GM23338 (cell line): ENCODE data around the gene PACS1. TPM values are rescaled to one million over a fixed set of nuclear protein-coding genes. Genes with fewer than 3 reads are reported as not detected.

Source experiments
- ATAC-seq: fragments of 200-7000 bp; cut with Tn5 transposase; 3 replicates; pipeline ENCODE4 v1.9.1; 2020
- DNase-seq: peaks from one replicate; pipeline ENCODE4 v3.0.0-alpha.2; 2015; ENCODE audit warnings: low spot score
- H2AFZ ChIP-seq: fragments of 200-600 bp; sonication (generic); 2 replicates; pipeline ENCODE4 v1.8.0; 2016; ENCODE audit warnings: antibody characterized with exemption, mild to moderate bottlenecking, moderate library complexity
- H3F3A ChIP-seq: fragments of 200-600 bp; sonication (generic); replicated peaks from 2 replicates; pipeline ENCODE4 v1.8.0; 2017; ENCODE audit warnings: antibody characterized with exemption, mixed run types, low read depth
- H3K27ac ChIP-seq: fragments of 200-600 bp; sonication (generic); 2 replicates; pipeline ENCODE4 v1.6.1; 2016; ENCODE audit warnings: low read depth
- H3K27me3 ChIP-seq: fragments of 200-600 bp; sonication (generic); 2 replicates; pipeline ENCODE4 v1.8.0; 2016; ENCODE audit warnings: mild to moderate bottlenecking, mixed run types, moderate library complexity; ENCODE audit not compliant: insufficient read depth
- H3K36me3 ChIP-seq: fragments of 200-600 bp; sonication (generic); 2 replicates; pipeline ENCODE4 v1.8.0; 2016; ENCODE audit warnings: mild to moderate bottlenecking; ENCODE audit not compliant: insufficient read depth
- H3K4me1 ChIP-seq: fragments of 200-600 bp; sonication (generic); 2 replicates; pipeline ENCODE4 v1.8.0; 2016; ENCODE audit warnings: mild to moderate bottlenecking, moderate library complexity; ENCODE audit not compliant: insufficient read depth
- H3K4me2 ChIP-seq: fragments of 200-600 bp; sonication (generic); 2 replicates; pipeline ENCODE4 v1.7.1; 2017; ENCODE audit warnings: mixed run types
- H3K4me3 ChIP-seq: fragments of 200-600 bp; sonication (generic); 2 replicates; pipeline ENCODE4 v1.6.1; 2016; ENCODE audit warnings: mixed run types
- H3K79me2 ChIP-seq: fragments of 200-600 bp; sonication (generic); replicated peaks from 2 replicates; pipeline ENCODE4 v1.8.0; 2017; ENCODE audit warnings: mild to moderate bottlenecking; ENCODE audit not compliant: insufficient read depth
- H3K9me2 ChIP-seq: fragments of 200-600 bp; sonication (generic); 2 replicates; pipeline ENCODE4 v1.8.0; 2017; ENCODE audit not compliant: insufficient read depth
- H4K20me1 ChIP-seq: fragments of 200-600 bp; sonication (generic); replicated peaks from 2 replicates; pipeline ENCODE4 v1.8.0; 2017; ENCODE audit warnings: mild to moderate bottlenecking; ENCODE audit not compliant: insufficient read depth
- H3K27ac Mint-ChIP-seq: 2 replicates; pipeline ENCODE4 v1.8.0; 2020; ENCODE audit warnings: inconsistent platforms, mild to moderate bottlenecking, moderate library complexity, mixed read lengths
- H3K27me3 Mint-ChIP-seq: 3 replicates; pipeline ENCODE4 v1.8.0; 2022; ENCODE audit warnings: low read depth, mild to moderate bottlenecking, moderate library complexity, mixed read lengths, inconsistent platforms; ENCODE audit not compliant: insufficient read depth, poor library complexity
- H3K36me3 Mint-ChIP-seq: 3 replicates; pipeline ENCODE4 v1.8.0; 2021; ENCODE audit warnings: low read depth, mild to moderate bottlenecking, inconsistent platforms, moderate library complexity, mixed read lengths
- H3K4me1 Mint-ChIP-seq: 3 replicates; pipeline ENCODE4 v1.8.0; 2020; ENCODE audit warnings: mild to moderate bottlenecking, inconsistent platforms, mixed read lengths
- H3K4me3 Mint-ChIP-seq: 3 replicates; pipeline ENCODE4 v1.8.0; 2021; ENCODE audit warnings: moderate library complexity, mild to moderate bottlenecking, inconsistent platforms, mixed read lengths
- H3K9me3 Mint-ChIP-seq: 3 replicates; pipeline ENCODE4 v1.8.0; 2020; ENCODE audit warnings: moderate library complexity, mild to moderate bottlenecking, inconsistent platforms, mixed read lengths
- CREB1 ChIP-seq: fragments of 250-450 bp; sonication (Bioruptor Pico); IDR thresholded peaks from 2 replicates; pipeline ENCODE4 v1.5.0; 2020; ENCODE audit warnings: low read depth, mild to moderate bottlenecking, moderate library complexity
- EZH2 ChIP-seq: fragments of 200-600 bp; sonication (generic); IDR thresholded peaks from one replicate; pipeline ENCODE4 v1.8.0; 2017; ENCODE audit warnings: antibody characterized with exemption, mild to moderate bottlenecking, low read depth; ENCODE audit not compliant: unreplicated experiment
- JUNB ChIP-seq: IDR thresholded peaks from one replicate; pipeline ENCODE4 v1.6.1; 2016; ENCODE audit warnings: antibody characterized with exemption; ENCODE audit not compliant: unreplicated experiment
- NANOG ChIP-seq: IDR thresholded peaks from 2 replicates; pipeline ENCODE4 v1.6.1; 2016; ENCODE audit warnings: antibody characterized with exemption, borderline replicate concordance
- POLR2AphosphoS5 ChIP-seq: IDR thresholded peaks from 2 replicates; pipeline ENCODE4 v1.6.1; 2016; ENCODE audit warnings: antibody characterized with exemption, low read depth
- REST ChIP-seq: IDR thresholded peaks from one replicate; pipeline ENCODE4 v1.6.1; 2018; ENCODE audit warnings: antibody characterized with exemption; ENCODE audit not compliant: unreplicated experiment
- STAT1 ChIP-seq: IDR thresholded peaks from one replicate; pipeline ENCODE4 v1.6.1; 2016; ENCODE audit warnings: antibody characterized with exemption; ENCODE audit not compliant: unreplicated experiment
- ZNF114 ChIP-seq: fragments of 250-450 bp; sonication (Bioruptor Pico); IDR thresholded peaks from 2 replicates; pipeline ENCODE4 v1.5.0; 2020; ENCODE audit warnings: mild to moderate bottlenecking, moderate library complexity
- ZNF462 ChIP-seq: fragments of 250-450 bp; sonication (Bioruptor Pico); IDR thresholded peaks from 2 replicates; pipeline ENCODE4 v1.5.0; 2020; ENCODE audit warnings: mild to moderate bottlenecking, moderate library complexity
- polyA plus RNA-seq: library from polyadenylated mRNA; unstranded; fragments of >200 nt; fragmentation: Nextera tagmentation; extraction: Ambion mirVana; gene quantifications from 2 replicates; pipeline ENCODE4 v1.2.1, GENCODE V29; 2016
- total RNA-seq: library from RNA; depleted of rRNA; stranded (reverse); fragments of >200 nt; shearing (Covaris generic); gene quantifications from 2 replicates; pipeline ENCODE4 v1.2.3, GENCODE V29; 2014

PACS1 gene
- total and polyA plus RNA-seq, 2 experiments from 2014 or later: 8.0 to 37.5 TPM

- no peak for TF ChIP-seq ZNF462 (CRISPR knock-in tag)
- no peak for TF ChIP-seq EZH2
These were observed 85.5 kb downstream of the PACS1 start (continued) for GRCh38 chr11:66155387-66156073.

- H3K4me1 Mint-ChIP-seq: no peaks in the 10 kb centered on the region
- no peak overlapping the region for H3K4me3 Mint-ChIP-seq
- Histone ChIP-seq H4K20me1 (no peaks in the 10 kb centered on the region), H3K27ac (no peak overlapping the region), H2AFZ (no peak overlapping the region), H3K27me3 (no peaks in the 10 kb centered on the region), H3K36me3 (no peaks in the 10 kb centered on the region), H3K4me2 (no peak overlapping the region), H3K4me1 (no peaks in the 10 kb centered on the region), H3K4me3 (no peak overlapping the region), H3F3A (no peaks in the 10 kb centered on the region), H3K79me2 (no peaks in the 10 kb centered on the region), H3K9me2 (no peaks in the 10 kb centered on the region)
- no peak for ATAC-seq
- H3K27ac Mint-ChIP-seq: no peak overlapping the region
- peaks cover 6% of the 10 kb centered on the region for H3K27me3 Mint-ChIP-seq
- TF ChIP-seq ZNF114 (CRISPR knock-in tag) (no peak), CREB1 (no peak), POLR2AphosphoS5 (no peak), REST (no peak), JUNB (no peak), STAT1 (no peak), NANOG (no peak)
- no peaks in the 10 kb centered on the region for H3K36me3 Mint-ChIP-seq
- no peaks in the 10 kb centered on the region for H3K9me3 Mint-ChIP-seq
- no peak for DNase-seq
These were observed 87.3 kb downstream of the PACS1 start for GRCh38 chr11:66157182-66157864.
